Astrocyte (in vitro differentiated cells and primary cell): ENCODE data around the gene AGBL4. TPM values are rescaled to one million over a fixed set of nuclear protein-coding genes. Genes with fewer than 3 reads are reported as not detected.

Source experiments
- DNase-seq: peaks from one replicate; pipeline ENCODE4 v3.0.0-alpha.2; 2010; ENCODE audit warnings: low read depth
- FAIRE-seq: peaks from 2 replicates; lab custom pipeline; 2011; peaks lifted over from hg19 to GRCh38; lab: Jason Lieb, UNC
- H2AFZ ChIP-seq: 2 replicates; pipeline ENCODE4 v1.6.0; 2012; ENCODE audit warnings: low read depth, low read length, inconsistent platforms
- H3K27ac ChIP-seq: 2 replicates; pipeline ENCODE4 v1.5.1; 2011; ENCODE audit warnings: low read depth, low read length, inconsistent platforms
- H3K27me3 ChIP-seq: 2 replicates; pipeline ENCODE4 v1.6.0; 2011; ENCODE audit warnings: low read length, inconsistent platforms; ENCODE audit not compliant: insufficient read depth
- H3K36me3 ChIP-seq: 2 replicates; pipeline ENCODE4 v1.5.1; 2011; ENCODE audit warnings: low read length, inconsistent platforms; ENCODE audit not compliant: insufficient read depth
- H3K4me1 ChIP-seq: 2 replicates; pipeline ENCODE4 v1.5.1; 2011; ENCODE audit warnings: low read length, inconsistent platforms; ENCODE audit not compliant: insufficient read depth
- H3K4me2 ChIP-seq: 2 replicates; pipeline ENCODE4 v1.6.0; 2012; ENCODE audit warnings: low read length, inconsistent platforms
- H3K4me3 ChIP-seq: 2 replicates; pipeline ENCODE4 v1.5.1; 2011; ENCODE audit warnings: low read depth, mild to moderate bottlenecking, low read length, inconsistent platforms; ENCODE audit not compliant: insufficient read depth
- H3K79me2 ChIP-seq: 2 replicates; pipeline ENCODE4 v1.6.0; 2012; ENCODE audit warnings: mild to moderate bottlenecking, low read length, inconsistent platforms; ENCODE audit not compliant: insufficient read depth
- H3K9ac ChIP-seq: 2 replicates; pipeline ENCODE4 v1.6.0; 2012; ENCODE audit warnings: mild to moderate bottlenecking, low read length, inconsistent platforms
- H3K9me3 ChIP-seq: 2 replicates; pipeline ENCODE4 v1.5.1; 2012; ENCODE audit warnings: low read depth, mild to moderate bottlenecking, low read length, inconsistent platforms; ENCODE audit not compliant: insufficient read depth
- H4K20me1 ChIP-seq: 2 replicates; pipeline ENCODE4 v1.6.0; 2012; ENCODE audit warnings: low read length, inconsistent platforms; ENCODE audit not compliant: insufficient read depth
- H3K27ac Mint-ChIP-seq: one replicate; pipeline ENCODE4 v1.8.0; 2021; ENCODE audit warnings: mild to moderate bottlenecking, mixed read lengths; ENCODE audit not compliant: unreplicated experiment
- H3K27me3 Mint-ChIP-seq: one replicate; pipeline ENCODE4 v1.8.0; 2021; ENCODE audit warnings: low read depth, mixed read lengths; ENCODE audit not compliant: unreplicated experiment
- H3K36me3 Mint-ChIP-seq: one replicate; pipeline ENCODE4 v1.8.0; 2021; ENCODE audit warnings: low read depth, mixed read lengths; ENCODE audit not compliant: unreplicated experiment
- H3K4me1 Mint-ChIP-seq: one replicate; pipeline ENCODE4 v1.8.0; 2021; ENCODE audit warnings: low read depth, mixed read lengths; ENCODE audit not compliant: unreplicated experiment
- H3K4me3 Mint-ChIP-seq: one replicate; pipeline ENCODE4 v1.8.0; 2021; ENCODE audit warnings: mild to moderate bottlenecking, moderate library complexity, mixed read lengths; ENCODE audit not compliant: unreplicated experiment
- H3K9me3 Mint-ChIP-seq: one replicate; pipeline ENCODE4 v1.8.0; 2021; ENCODE audit warnings: mild to moderate bottlenecking, mixed read lengths; ENCODE audit not compliant: unreplicated experiment
- EZH2 ChIP-seq: IDR thresholded peaks from 2 replicates; pipeline ENCODE4 v1.6.1; 2012; ENCODE audit warnings: mild to moderate bottlenecking, low read length, inconsistent platforms; ENCODE audit not compliant: insufficient read depth
- total RNA-seq: library from RNA; stranded (reverse); gene quantifications from 2 replicates; pipeline ENCODE4 v1.2.1, GENCODE V29; 2021
- TF ChIP-seq, protein P1 (sequence below): IDR thresholded peaks from 2 replicates; pipeline ENCODE4 v1.5.1; 2011; ENCODE audit warnings: low read depth, mild to moderate bottlenecking, inconsistent platforms, low read length, moderate library complexity; ENCODE audit not compliant: insufficient read depth

Gene AGBL4
- total RNA-seq, 1 donor from 2014 or later: not detected

DNA sequence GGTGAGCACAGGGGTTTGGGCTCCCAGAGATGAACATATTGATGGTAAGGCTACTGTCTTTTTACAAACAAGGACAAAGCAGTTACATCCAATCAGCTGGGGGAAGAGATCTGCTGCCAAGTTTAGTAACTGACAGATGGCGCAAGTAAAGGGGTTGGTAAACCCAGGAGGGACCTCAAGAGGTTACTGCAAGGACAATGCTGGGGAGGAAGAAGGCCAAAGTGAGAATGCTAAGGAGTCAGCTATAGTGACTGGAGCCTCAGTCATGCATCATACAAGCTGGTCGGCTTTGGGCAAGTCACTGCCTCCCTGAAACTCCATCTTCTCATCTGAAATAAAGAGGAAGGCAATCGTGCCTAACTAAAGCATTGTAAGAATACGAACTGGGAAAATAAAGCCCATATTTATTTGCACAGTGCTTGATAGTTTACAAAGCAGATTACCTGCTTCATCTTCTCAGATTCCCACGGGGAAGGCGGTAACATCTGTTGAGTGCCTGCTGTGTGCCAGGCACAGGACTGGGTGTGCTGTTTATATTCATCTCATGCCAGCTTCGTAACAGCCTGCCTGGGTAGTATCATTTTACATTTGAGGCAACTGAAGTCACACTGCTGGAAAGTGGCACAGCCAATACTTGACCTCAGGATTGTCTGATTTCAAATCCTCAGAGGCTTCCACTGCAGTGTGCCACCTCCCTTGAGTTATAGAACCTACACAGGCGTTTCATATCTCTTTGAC lies 1361.9 kb downstream of the AGBL4 start:
- no peaks in the 10 kb centered on the region for H3K9me3 ChIP-seq

DNA sequence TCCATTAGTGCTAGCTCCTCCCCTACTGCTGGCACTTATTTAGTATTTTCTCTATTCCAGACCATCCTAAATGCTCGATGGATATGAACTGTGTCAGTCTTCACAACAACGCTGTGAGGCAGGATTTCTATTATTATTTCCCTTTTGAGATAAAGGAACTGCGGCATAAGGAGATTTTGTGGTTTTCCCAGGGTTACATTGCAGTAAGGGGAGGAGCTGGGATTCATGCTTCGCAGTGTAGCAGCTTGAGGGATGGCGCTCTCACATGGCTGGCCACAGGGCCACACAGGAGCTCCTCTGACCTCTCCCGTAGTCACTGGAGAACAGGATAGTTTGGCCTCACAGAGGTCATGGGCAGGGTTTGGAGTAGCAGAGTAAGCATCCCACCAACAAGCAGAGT lies 1364.0 kb downstream of the AGBL4 start:
- TF ChIP-seq, protein P1, sequence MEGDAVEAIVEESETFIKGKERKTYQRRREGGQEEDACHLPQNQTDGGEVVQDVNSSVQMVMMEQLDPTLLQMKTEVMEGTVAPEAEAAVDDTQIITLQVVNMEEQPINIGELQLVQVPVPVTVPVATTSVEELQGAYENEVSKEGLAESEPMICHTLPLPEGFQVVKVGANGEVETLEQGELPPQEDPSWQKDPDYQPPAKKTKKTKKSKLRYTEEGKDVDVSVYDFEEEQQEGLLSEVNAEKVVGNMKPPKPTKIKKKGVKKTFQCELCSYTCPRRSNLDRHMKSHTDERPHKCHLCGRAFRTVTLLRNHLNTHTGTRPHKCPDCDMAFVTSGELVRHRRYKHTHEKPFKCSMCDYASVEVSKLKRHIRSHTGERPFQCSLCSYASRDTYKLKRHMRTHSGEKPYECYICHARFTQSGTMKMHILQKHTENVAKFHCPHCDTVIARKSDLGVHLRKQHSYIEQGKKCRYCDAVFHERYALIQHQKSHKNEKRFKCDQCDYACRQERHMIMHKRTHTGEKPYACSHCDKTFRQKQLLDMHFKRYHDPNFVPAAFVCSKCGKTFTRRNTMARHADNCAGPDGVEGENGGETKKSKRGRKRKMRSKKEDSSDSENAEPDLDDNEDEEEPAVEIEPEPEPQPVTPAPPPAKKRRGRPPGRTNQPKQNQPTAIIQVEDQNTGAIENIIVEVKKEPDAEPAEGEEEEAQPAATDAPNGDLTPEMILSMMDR: no peak
- Histone ChIP-seq H3K27me3 (peaks cover 11% of the 10 kb centered on the region), H3K9me3 (no peaks in the 10 kb centered on the region), H3K9ac (no peak overlapping the region), H2AFZ (no peak overlapping the region), H3K4me3 (no peak overlapping the region), H3K4me1 (no peaks in the 10 kb centered on the region), H3K27ac (no peak overlapping the region), H3K36me3 (no peaks in the 10 kb centered on the region), H4K20me1 (no peaks in the 10 kb centered on the region), H3K4me2 (no peak overlapping the region), H3K79me2 (no peaks in the 10 kb centered on the region)
- no peaks in the 10 kb centered on the region for H3K4me1 Mint-ChIP-seq
- no peak for FAIRE-seq
- no peak overlapping the region for H3K27ac Mint-ChIP-seq
- H3K27me3 Mint-ChIP-seq: peaks cover 30% of the 10 kb centered on the region
- no peaks in the 10 kb centered on the region for H3K9me3 Mint-ChIP-seq
- H3K4me3 Mint-ChIP-seq: no peak overlapping the region
- DNase-seq: no peak
- no peaks in the 10 kb centered on the region for H3K36me3 Mint-ChIP-seq

More for the DNA sequence above, 1361.9 kb downstream of the AGBL4 start:
- Mint-ChIP-seq H3K9me3 (no peaks in the 10 kb centered on the region), H3K27me3 (peaks cover 28% of the 10 kb centered on the region), H3K4me1 (no peaks in the 10 kb centered on the region), H3K27ac (no peak overlapping the region), H3K36me3 (no peaks in the 10 kb centered on the region), H3K4me3 (no peak overlapping the region)
- Histone ChIP-seq H3K4me2 (no peak overlapping the region), H3K4me3 (no peak overlapping the region), H4K20me1 (no peaks in the 10 kb centered on the region), H2AFZ (no peak overlapping the region), H3K79me2 (no peaks in the 10 kb centered on the region), H3K27me3 (peaks cover 11% of the 10 kb centered on the region), H3K36me3 (no peaks in the 10 kb centered on the region), H3K4me1 (no peaks in the 10 kb centered on the region), H3K9ac (no peak overlapping the region), H3K27ac (no peak overlapping the region)
- TF ChIP-seq EZH2: no peak
- TF ChIP-seq, protein P1: no peak
- no peak for FAIRE-seq
- DNase-seq: no peak

DNA sequence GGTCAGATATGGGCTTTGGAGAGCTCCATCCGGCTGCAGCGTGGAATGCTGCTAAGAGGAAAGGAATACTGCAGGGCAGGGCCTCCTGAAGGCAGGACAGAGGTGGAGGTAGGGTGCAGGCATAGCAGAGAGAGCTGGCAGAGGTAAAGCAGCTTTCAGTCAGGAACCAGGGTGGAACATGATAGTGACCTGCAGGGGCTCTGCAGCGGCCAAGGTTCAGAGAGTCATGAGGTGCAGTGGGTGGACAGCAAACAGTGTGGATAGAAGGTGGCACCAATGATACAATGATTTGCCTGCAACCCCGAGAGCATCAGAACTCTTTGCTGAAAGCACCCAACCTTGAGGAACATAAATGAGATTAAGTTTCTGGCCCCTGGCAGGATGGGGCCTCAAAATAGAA lies 1366.3 kb downstream of the AGBL4 start:
- no peak for TF ChIP-seq EZH2
- H3K27me3 ChIP-seq: peaks cover 7% of the 10 kb centered on the region
- Mint-ChIP-seq H3K27me3 (peaks cover 26% of the 10 kb centered on the region), H3K27ac (no peak overlapping the region), H3K9me3 (no peaks in the 10 kb centered on the region), H3K4me3 (no peak overlapping the region), H3K4me1 (no peaks in the 10 kb centered on the region), H3K36me3 (no peaks in the 10 kb centered on the region)
- H3K9ac ChIP-seq: no peak overlapping the region
- DNase-seq: no peak
- no peaks in the 10 kb centered on the region for H3K79me2 ChIP-seq
- H3K27ac ChIP-seq: no peak overlapping the region
- H2AFZ ChIP-seq: no peak overlapping the region
- H3K4me1 ChIP-seq: no peaks in the 10 kb centered on the region
- H3K4me3 ChIP-seq: no peak overlapping the region
- H4K20me1 ChIP-seq: no peaks in the 10 kb centered on the region
- no peaks in the 10 kb centered on the region for H3K9me3 ChIP-seq
- no peak for FAIRE-seq
- no peak overlapping the region for H3K4me2 ChIP-seq
- H3K36me3 ChIP-seq: no peaks in the 10 kb centered on the region
